ENCODE measurements around the gene SMCO2. TPM values are rescaled to one million over a fixed set of nuclear protein-coding genes. Genes with fewer than 3 reads are reported as not detected.
A peak's percentile ranks its signal among the peaks of the same experiment; 100 is the strongest.

SMCO2 gene
- total RNA-seq, 6 experiments from 2014 or later = not detected

GRCh38 chr12:27428466-27428865 is 18.1 kb upstream of the SMCO2 start:
- Mint-ChIP-seq H3K4me3 (no peak overlapping the region), H3K27me3 (ENCODE audit: insufficient read depth) (peaks cover 3% of the 10 kb centered on the region; the same call in 1 of the 2 replicates), H3K36me3 (ENCODE audit: low read depth) (peaks cover 12% of the 10 kb centered on the region), H3K27ac (no peak overlapping the region), H3K9me3 (no peaks in the 10 kb centered on the region), H3K4me1 (ENCODE audit: low read depth) (peaks cover 22% of the 10 kb centered on the region)
- DNase-seq = no peak
- TF ChIP-seq CTCF (IDR thresholded peaks at IDR 0.05) = no peak

GRCh38 chr12:27429606-27430005 is 16.9 kb upstream of the SMCO2 start:
- no peak for TF ChIP-seq CTCF (IDR thresholded peaks at IDR 0.05)
- H3K27ac Mint-ChIP-seq = no peak overlapping the region
- H3K36me3 Mint-ChIP-seq (ENCODE audit: low read depth) = peaks cover 12% of the 10 kb centered on the region
- peaks cover 3% of the 10 kb centered on the region; the same call in 1 of the 2 replicates for H3K27me3 Mint-ChIP-seq (ENCODE audit: insufficient read depth)
- no peaks in the 10 kb centered on the region for H3K9me3 Mint-ChIP-seq
- peaks cover 26% of the 10 kb centered on the region for H3K4me1 Mint-ChIP-seq (ENCODE audit: low read depth)
- no peak for DNase-seq
- H3K4me3 Mint-ChIP-seq = no peak overlapping the region

GRCh38 chr12:27431185-27431584 is 15.4 kb upstream of the SMCO2 start:
- H3K4me3 Mint-ChIP-seq = no peak overlapping the region
- H3K4me1 Mint-ChIP-seq (ENCODE audit: low read depth) = peaks cover 33% of the 10 kb centered on the region
- H3K9me3 Mint-ChIP-seq = no peaks in the 10 kb centered on the region
- H3K27me3 Mint-ChIP-seq (ENCODE audit: insufficient read depth) = peaks cover under 1% of the 10 kb centered on the region; the same call in 1 of the 2 replicates
- H3K27ac Mint-ChIP-seq = no peak overlapping the region
- no peak for TF ChIP-seq CTCF (IDR thresholded peaks at IDR 0.05)
- no peak for DNase-seq
- peaks cover 9% of the 10 kb centered on the region for H3K36me3 Mint-ChIP-seq (ENCODE audit: low read depth)

GRCh38 chr12:27434673-27435565 is 11.6 kb upstream of the SMCO2 start:
- TF ChIP-seq CTCF (IDR thresholded peaks at IDR 0.05) = peak; percentile 80
- Mint-ChIP-seq H3K4me3 (no peak overlapping the region), H3K4me1 (ENCODE audit: low read depth) (peaks cover 40% of the 10 kb centered on the region), H3K36me3 (ENCODE audit: low read depth) (peaks cover 7% of the 10 kb centered on the region), H3K9me3 (no peaks in the 10 kb centered on the region), H3K27me3 (ENCODE audit: insufficient read depth) (no peaks in the 10 kb centered on the region), H3K27ac (no peak overlapping the region)
- no peak for DNase-seq

- Mint-ChIP-seq H3K9me3 (no peaks in the 10 kb centered on the region), H3K36me3 (ENCODE audit: low read depth) (peaks cover 7% of the 10 kb centered on the region), H3K4me3 (no peak overlapping the region), H3K27ac (no peak overlapping the region), H3K27me3 (ENCODE audit: insufficient read depth) (no peaks in the 10 kb centered on the region), H3K4me1 (ENCODE audit: low read depth) (peaks cover 40% of the 10 kb centered on the region)
- DNase-seq = no peak
- no peak for TF ChIP-seq CTCF (IDR thresholded peaks at IDR 0.05)
Observed at GRCh38 chr12:27436029-27436428, 10.5 kb upstream of the SMCO2 start.

Data from HFFc6 (cell line).